K562 (cell line): Measurements from ENCODE around the gene CMIP. TPM values are rescaled to one million over a fixed set of nuclear protein-coding genes. Genes with fewer than 3 reads are reported as not detected.

ENCODE experiments used
- AFF4 ChIP-seq: sonication (generic); formaldehyde crosslinking; IDR thresholded peaks from 2 replicates; pipeline ENCODE4 v1.8.0; 2023; ENCODE audit warnings: mild to moderate bottlenecking, missing genetic modification reagents
- CXXC5 ChIP-seq: fragments of 250-450 bp; sonication (Bioruptor Pico); IDR thresholded peaks from 2 replicates; pipeline ENCODE4 v1.8.0; 2022; ENCODE audit warnings: inconsistent platforms, mild to moderate bottlenecking, moderate library complexity
- ESRRA ChIP-seq: fragments of 450-650 bp; IDR thresholded peaks from 2 replicates; pipeline ENCODE4 v1.6.1; 2014; ENCODE audit warnings: low read depth, mild to moderate bottlenecking, moderate library complexity, borderline replicate concordance
- HCFC1 ChIP-seq: IDR thresholded peaks from 2 replicates; pipeline ENCODE4 v1.6.1; 2012; ENCODE audit warnings: low read depth, low read length, improper control_type of control experiment
- KLF10 ChIP-seq: fragments of 250-450 bp; sonication (Bioruptor Pico); IDR thresholded peaks from 2 replicates; pipeline ENCODE4 v1.6.1; 2021; ENCODE audit warnings: matching md5 sums
- KLF13 ChIP-seq: fragments of 450-650 bp; IDR thresholded peaks from 2 replicates; pipeline ENCODE4 v1.6.1; 2016; ENCODE audit warnings: missing genetic modification characterization, low read depth, mild to moderate bottlenecking, missing compliant biosample characterization, moderate library complexity, borderline replicate concordance
- MTA3 ChIP-seq: fragments of 450-650 bp; formaldehyde crosslinking; IDR thresholded peaks from 2 replicates; pipeline ENCODE4 v1.6.1; 2017; ENCODE audit warnings: mild to moderate bottlenecking, borderline replicate concordance
- NR3C1 ChIP-seq: sonication (generic); formaldehyde crosslinking; IDR thresholded peaks from 2 replicates; pipeline ENCODE4 v1.8.1; 2022; ENCODE audit warnings: missing genetic modification reagents
- SAFB ChIP-seq: fragments of 200-400 bp; formaldehyde crosslinking; IDR thresholded peaks from 2 replicates; pipeline ENCODE4 v1.6.1; 2017; ENCODE audit warnings: low read depth, low read length, borderline replicate concordance
- SIN3A ChIP-seq, 2 experiments: fragments of 150-350 bp in 1 of 2; IDR thresholded peaks; 2 replicates each; pipeline ENCODE4 v1.6.1; 2011 to 2016; ENCODE audit warnings: borderline replicate concordance in 2 of 2, low read depth in 2 of 2, low read length in 2 of 2, mild to moderate bottlenecking in 2 of 2, moderate library complexity in 2 of 2; ENCODE audit not compliant: control insufficient read depth in 1 of 2
- XRCC5 ChIP-seq: fragments of 200-400 bp; formaldehyde crosslinking; IDR thresholded peaks from 2 replicates; pipeline ENCODE4 v1.6.1; 2017; ENCODE audit warnings: low read depth, mild to moderate bottlenecking, low read length
- ZNF23 ChIP-seq: fragments of 250-450 bp; sonication (Bioruptor Pico); IDR thresholded peaks from 2 replicates; pipeline ENCODE4 v1.4.0; 2020; ENCODE audit warnings: mild to moderate bottlenecking
- ZNF3 ChIP-seq: fragments of 250-450 bp; sonication (Bioruptor Pico); IDR thresholded peaks from 2 replicates; pipeline ENCODE4 v1.5.0; 2021; ENCODE audit warnings: mild to moderate bottlenecking, moderate library complexity
- ZNF347 ChIP-seq: fragments of 450-650 bp; formaldehyde crosslinking; IDR thresholded peaks from 2 replicates; pipeline ENCODE4 v1.4.0; 2020; ENCODE audit warnings: low read depth, mild to moderate bottlenecking, moderate library complexity
- ZNF644 ChIP-seq: fragments of 200-800 bp; sonication (Bioruptor generic); IDR thresholded peaks from 2 replicates; pipeline ENCODE4 v1.6.1; 2016; ENCODE audit warnings: low read depth, missing genetic modification characterization, missing compliant biosample characterization
- ZNF766 ChIP-seq: fragments of 200-800 bp; sonication (Bioruptor generic); conservative IDR thresholded peaks from 2 replicates; pipeline ENCODE4 v1.6.1; 2016; ENCODE audit warnings: missing genetic modification characterization, missing compliant biosample characterization
- polyA plus RNA-seq, 8 experiments: library from polyadenylated mRNA; depleted of rRNA in 4 of 8; stranded (reverse) in 5 of 8; unstranded in 3 of 8; fragments of >200 nt; fragmentation: Nextera tagmentation in 2 of 8; fragmentation: Illumina TruSeq in 1 of 8; extraction: Ambion mirVana in 2 of 8; extraction: Trizol in 1 of 8; gene quantifications; 2 replicates each; pipeline versions ENCODE4 v1.2.1 to v1.2.3, GENCODE V29; 2011 to 2014; ENCODE audit warnings: inconsistent platforms in 1 of 8, missing spikeins in 1 of 8
- total RNA-seq, 7 experiments: library from RNA; depleted of rRNA in 6 of 7; stranded (reverse); fragments of >200 nt in 6 of 7; fragmentation: Illumina TruSeq in 2 of 7; extraction: Trizol in 2 of 7; gene quantifications; 2 replicates each; pipeline versions ENCODE4 v1.2.1 to v1.2.3, GENCODE V29; 2011 to 2021; ENCODE audit warnings: low replicate concordance in 1 of 7
- TF ChIP-seq, protein P1 (sequence below): sonication (generic); formaldehyde crosslinking; IDR thresholded peaks from 2 replicates; pipeline ENCODE4 v1.8.0; 2022; ENCODE audit warnings: missing genetic modification reagents, mild to moderate bottlenecking, moderate library complexity, borderline replicate concordance
- TF ChIP-seq, protein P2 (sequence below): fragments of 250-450 bp; sonication (Bioruptor Pico); IDR thresholded peaks from 2 replicates; pipeline ENCODE4 v1.5.0; 2021
- TF ChIP-seq, protein P3 (sequence below): sonication (generic); formaldehyde crosslinking; IDR thresholded peaks from 2 replicates; pipeline ENCODE4 v1.8.1; 2022; ENCODE audit warnings: missing genetic modification reagents
- TF ChIP-seq, protein P4 (sequence below): IDR thresholded peaks from 2 replicates; pipeline ENCODE4 v1.6.1; 2014; ENCODE audit warnings: antibody characterized with exemption

The CMIP gene
- total and polyA plus RNA-seq, 9 of the 15 experiments (the other 6 are each of a cell fraction or from before 2014, with no cell fraction given), result 0.94 to 82.5 (median 10.3) TPM

GRCh38 chr16:81696961-81697615, 252.5 kb downstream of the CMIP start (continued):
- TF ChIP-seq, protein P1, sequence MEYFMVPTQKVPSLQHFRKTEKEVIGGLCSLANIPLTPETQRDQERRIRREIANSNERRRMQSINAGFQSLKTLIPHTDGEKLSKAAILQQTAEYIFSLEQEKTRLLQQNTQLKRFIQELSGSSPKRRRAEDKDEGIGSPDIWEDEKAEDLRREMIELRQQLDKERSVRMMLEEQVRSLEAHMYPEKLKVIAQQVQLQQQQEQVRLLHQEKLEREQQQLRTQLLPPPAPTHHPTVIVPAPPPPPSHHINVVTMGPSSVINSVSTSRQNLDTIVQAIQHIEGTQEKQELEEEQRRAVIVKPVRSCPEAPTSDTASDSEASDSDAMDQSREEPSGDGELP, result peak; percentile 41; the same call in 1 of the 2 replicates
- TF ChIP-seq KLF10 (CRISPR knock-in tag), result no peak
- TF ChIP-seq AFF4 (CRISPR knock-in tag), result no peak
- TF ChIP-seq ZNF23 (CRISPR knock-in tag), result no peak
- no peak for TF ChIP-seq ZNF347 (CRISPR knock-in tag)
- TF ChIP-seq ESRRA, result no peak
- no peak for TF ChIP-seq CXXC5
- TF ChIP-seq MTA3, result no peak
- peak; percentile 31; the same call in 1 of the 2 replicates for TF ChIP-seq HCFC1
- TF ChIP-seq, protein P2, sequence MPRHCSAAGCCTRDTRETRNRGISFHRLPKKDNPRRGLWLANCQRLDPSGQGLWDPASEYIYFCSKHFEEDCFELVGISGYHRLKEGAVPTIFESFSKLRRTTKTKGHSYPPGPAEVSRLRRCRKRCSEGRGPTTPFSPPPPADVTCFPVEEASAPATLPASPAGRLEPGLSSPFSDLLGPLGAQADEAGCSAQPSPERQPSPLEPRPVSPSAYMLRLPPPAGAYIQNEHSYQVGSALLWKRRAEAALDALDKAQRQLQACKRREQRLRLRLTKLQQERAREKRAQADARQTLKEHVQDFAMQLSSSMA (CRISPR knock-in tag), result no peak
- TF ChIP-seq, protein P3, sequence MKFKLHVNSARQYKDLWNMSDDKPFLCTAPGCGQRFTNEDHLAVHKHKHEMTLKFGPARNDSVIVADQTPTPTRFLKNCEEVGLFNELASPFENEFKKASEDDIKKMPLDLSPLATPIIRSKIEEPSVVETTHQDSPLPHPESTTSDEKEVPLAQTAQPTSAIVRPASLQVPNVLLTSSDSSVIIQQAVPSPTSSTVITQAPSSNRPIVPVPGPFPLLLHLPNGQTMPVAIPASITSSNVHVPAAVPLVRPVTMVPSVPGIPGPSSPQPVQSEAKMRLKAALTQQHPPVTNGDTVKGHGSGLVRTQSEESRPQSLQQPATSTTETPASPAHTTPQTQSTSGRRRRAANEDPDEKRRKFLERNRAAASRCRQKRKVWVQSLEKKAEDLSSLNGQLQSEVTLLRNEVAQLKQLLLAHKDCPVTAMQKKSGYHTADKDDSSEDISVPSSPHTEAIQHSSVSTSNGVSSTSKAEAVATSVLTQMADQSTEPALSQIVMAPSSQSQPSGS, result no peak
- TF ChIP-seq ZNF3 (CRISPR knock-in tag), result no peak
- no peak for TF ChIP-seq KLF13 (tag)
- TF ChIP-seq SAFB, result no peak
- TF ChIP-seq SIN3A (IDR thresholded peaks at IDR 0.05; ENCODE audit: borderline replicate concordance in 2 of 2, control insufficient read depth in 1 of 2, low read depth in 2 of 2, low read length in 2 of 2), result no peak
- TF ChIP-seq, protein P4, sequence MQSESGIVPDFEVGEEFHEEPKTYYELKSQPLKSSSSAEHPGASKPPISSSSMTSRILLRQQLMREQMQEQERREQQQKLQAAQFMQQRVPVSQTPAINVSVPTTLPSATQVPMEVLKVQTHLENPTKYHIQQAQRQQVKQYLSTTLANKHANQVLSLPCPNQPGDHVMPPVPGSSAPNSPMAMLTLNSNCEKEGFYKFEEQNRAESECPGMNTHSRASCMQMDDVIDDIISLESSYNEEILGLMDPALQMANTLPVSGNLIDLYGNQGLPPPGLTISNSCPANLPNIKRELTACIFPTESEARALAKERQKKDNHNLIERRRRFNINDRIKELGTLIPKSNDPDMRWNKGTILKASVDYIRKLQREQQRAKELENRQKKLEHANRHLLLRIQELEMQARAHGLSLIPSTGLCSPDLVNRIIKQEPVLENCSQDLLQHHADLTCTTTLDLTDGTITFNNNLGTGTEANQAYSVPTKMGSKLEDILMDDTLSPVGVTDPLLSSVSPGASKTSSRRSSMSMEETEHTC, result no peak
- no peak for TF ChIP-seq ZNF766
- no peak for TF ChIP-seq NR3C1
- peak; percentile 70; the same call in 1 of the 2 replicates for TF ChIP-seq XRCC5
- TF ChIP-seq ZNF644 (tag), result no peak
